HEK293 (cell line): ENCODE results near the gene PPFIA1.

Experiments
- CTCF ChIA-PET: fragments of 350-600 bp; formaldehyde crosslinking; extraction: SDS; loops from one replicate; lab custom pipeline; 2021; ENCODE audit warnings: antibody characterized with exemption; lab: Yijun Ruan, JAX
- POLR2A ChIA-PET: fragments of 300-600 bp; formaldehyde crosslinking; extraction: SDS; loops from one replicate; lab custom pipeline; 2020; ENCODE audit warnings: antibody characterized with exemption, inconsistent platforms; lab: Yijun Ruan, JAX
- H3K27ac ChIP-seq: fragments of 200-500 bp; sonication (Bioruptor generic); 2 replicates; pipeline ENCODE4 v1.5.1; 2014; ENCODE audit warnings: low read depth, low read length, control low read depth, inconsistent platforms; ENCODE audit errors: extremely low read depth
- H3K36me3 ChIP-seq, 2 experiments: fragments of 200-500 bp in 1 of 2; sonication (Bioruptor generic) in 1 of 2; 1 replicate in 1 of 2; 2 replicates in 1 of 2; pipeline ENCODE4 v1.5.1; 2014 to 2017; ENCODE audit warnings: inconsistent platforms in 2 of 2, low read length in 2 of 2; ENCODE audit not compliant: control insufficient read depth in 2 of 2, insufficient read depth in 1 of 2
- H3K4me1 ChIP-seq: fragments of 200-500 bp; sonication (Bioruptor generic); 2 replicates; pipeline ENCODE4 v1.5.1; 2014; ENCODE audit warnings: mild to moderate bottlenecking, low read length, inconsistent platforms; ENCODE audit not compliant: control insufficient read depth, insufficient read depth
- H3K4me3 ChIP-seq: 2 replicates; pipeline ENCODE4 v1.5.1; 2011; ENCODE audit warnings: low read depth, mild to moderate bottlenecking, control low read depth, low read length, moderate library complexity
- H3K9me3 ChIP-seq: fragments of 200-500 bp; sonication (Bioruptor generic); 2 replicates; pipeline ENCODE4 v1.5.1; 2014; ENCODE audit warnings: low read depth, low read length, inconsistent platforms; ENCODE audit not compliant: control insufficient read depth, insufficient read depth
- BCL11B ChIP-seq: fragments of 450-650 bp; formaldehyde crosslinking; IDR thresholded peaks from 2 replicates; pipeline ENCODE4 v1.5.1; 2016; ENCODE audit warnings: low read depth, missing biosample characterization, missing genetic modification characterization
- HIC1 ChIP-seq: fragments of 450-650 bp; formaldehyde crosslinking; IDR thresholded peaks from 2 replicates; pipeline ENCODE4 v1.5.1; 2016; ENCODE audit warnings: missing biosample characterization, missing genetic modification characterization
- KLF16 ChIP-seq: fragments of 450-650 bp; formaldehyde crosslinking; IDR thresholded peaks from 2 replicates; pipeline ENCODE4 v1.5.1; 2017; ENCODE audit warnings: missing biosample characterization, missing genetic modification characterization
- MEIS1 ChIP-seq: sonication (generic); formaldehyde crosslinking; IDR thresholded peaks from 2 replicates; pipeline ENCODE4 v1.8.1; 2022; ENCODE audit warnings: missing genetic modification reagents, mild to moderate bottlenecking, borderline replicate concordance
- REPIN1 ChIP-seq: fragments of 450-650 bp; formaldehyde crosslinking; IDR thresholded peaks from 2 replicates; pipeline ENCODE4 v1.5.1; 2017; ENCODE audit warnings: missing biosample characterization, missing genetic modification characterization, low read depth
- SCRT1 ChIP-seq: fragments of 450-650 bp; formaldehyde crosslinking; IDR thresholded peaks from 2 replicates; pipeline ENCODE4 v1.5.1; 2016; ENCODE audit warnings: missing biosample characterization, missing genetic modification characterization, borderline replicate concordance
- SP7 ChIP-seq: fragments of 450-650 bp; formaldehyde crosslinking; IDR thresholded peaks from 2 replicates; pipeline ENCODE4 v1.5.1; 2016; ENCODE audit warnings: missing biosample characterization, missing genetic modification characterization
- TCF7L2 ChIP-seq: IDR thresholded peaks from 2 replicates; pipeline ENCODE4 v1.6.1; 2011; ENCODE audit warnings: low read depth, mild to moderate bottlenecking, inconsistent platforms, low read length, moderate library complexity, borderline replicate concordance
- ZNF16 ChIP-seq: fragments of 450-650 bp; formaldehyde crosslinking; IDR thresholded peaks from 2 replicates; pipeline ENCODE4 v1.5.1; 2016; ENCODE audit warnings: low read depth, missing biosample characterization, missing genetic modification characterization
- ZNF18 ChIP-seq: fragments of 450-650 bp; formaldehyde crosslinking; IDR thresholded peaks from 2 replicates; pipeline ENCODE4 v1.5.1; 2016; ENCODE audit warnings: missing biosample characterization, missing genetic modification characterization
- ZNF184 ChIP-seq: fragments of 450-650 bp; IDR thresholded peaks from 2 replicates; pipeline ENCODE4 v1.5.1; 2018; ENCODE audit warnings: missing biosample characterization, mild to moderate bottlenecking, missing genetic modification characterization
- ZNF211 ChIP-seq: fragments of 450-650 bp; formaldehyde crosslinking; IDR thresholded peaks from 2 replicates; pipeline ENCODE4 v1.5.1; 2016; ENCODE audit warnings: low read depth, missing biosample characterization, missing genetic modification characterization
- ZNF324 ChIP-seq: fragments of 450-650 bp; formaldehyde crosslinking; IDR thresholded peaks from 2 replicates; pipeline ENCODE4 v1.5.1; 2016; ENCODE audit warnings: missing biosample characterization, missing genetic modification characterization
- ZNF354C ChIP-seq: fragments of 450-650 bp; formaldehyde crosslinking; IDR thresholded peaks from 2 replicates; pipeline ENCODE4 v1.5.1; 2016; ENCODE audit warnings: missing biosample characterization, missing genetic modification characterization, low read depth, borderline replicate concordance
- ZNF513 ChIP-seq: fragments of 450-650 bp; IDR thresholded peaks from 2 replicates; pipeline ENCODE4 v1.5.1; 2018; ENCODE audit warnings: missing biosample characterization, missing genetic modification characterization
- ZNF529 ChIP-seq: fragments of 450-650 bp; formaldehyde crosslinking; IDR thresholded peaks from 2 replicates; pipeline ENCODE4 v1.5.1; 2017; ENCODE audit warnings: missing genetic modification characterization, missing biosample characterization; ENCODE audit not compliant: insufficient replicate concordance
- ZNF610 ChIP-seq: fragments of 450-650 bp; formaldehyde crosslinking; IDR thresholded peaks from 2 replicates; pipeline ENCODE4 v1.5.1; 2016; ENCODE audit warnings: missing biosample characterization, missing genetic modification characterization, borderline replicate concordance
- ZNF660 ChIP-seq: fragments of 450-650 bp; IDR thresholded peaks from 2 replicates; pipeline ENCODE4 v1.5.1; 2018; ENCODE audit warnings: missing biosample characterization, mild to moderate bottlenecking, missing genetic modification characterization
- ZNF76 ChIP-seq: fragments of 450-650 bp; formaldehyde crosslinking; IDR thresholded peaks from 2 replicates; pipeline ENCODE4; 2016; ENCODE audit warnings: low read depth, missing biosample characterization, missing genetic modification characterization, borderline replicate concordance
- ZNF776 ChIP-seq: fragments of 450-650 bp; formaldehyde crosslinking; IDR thresholded peaks from 2 replicates; pipeline ENCODE4 v1.5.0; 2017; ENCODE audit warnings: missing biosample characterization, missing genetic modification characterization, borderline replicate concordance
- ZXDB ChIP-seq: fragments of 450-650 bp; formaldehyde crosslinking; IDR thresholded peaks from 2 replicates; pipeline ENCODE4 v1.5.1; 2016; ENCODE audit warnings: missing biosample characterization, missing genetic modification characterization
- TF ChIP-seq, protein P1 (sequence below): fragments of 450-650 bp; formaldehyde crosslinking; IDR thresholded peaks from 2 replicates; pipeline ENCODE4 v1.5.1; 2016; ENCODE audit warnings: missing biosample characterization, missing genetic modification characterization

The PPFIA1 gene

DNA sequence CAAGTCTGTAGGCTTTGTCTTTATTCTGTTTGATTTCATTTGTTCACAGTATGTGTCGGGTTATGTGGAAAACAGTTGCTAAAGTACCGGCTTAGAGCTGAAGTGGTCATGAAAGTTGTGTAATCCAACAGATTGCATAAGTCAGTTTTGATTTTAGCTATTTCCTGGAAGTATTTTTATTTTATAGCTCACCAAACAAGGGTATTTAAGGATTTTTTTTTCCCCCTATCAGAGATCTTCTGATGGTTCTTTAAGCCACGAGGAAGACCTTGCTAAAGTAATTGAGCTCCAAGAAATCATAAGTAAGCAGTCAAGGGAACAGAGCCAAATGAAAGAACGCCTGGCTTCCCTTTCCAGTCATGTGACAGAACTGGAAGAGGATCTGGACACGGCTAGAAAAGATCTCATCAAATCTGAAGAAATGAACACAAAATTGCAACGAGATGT, 55.9 kb downstream of the PPFIA1 start:
- Histone ChIP-seq H3K4me1 (no peaks in the 10 kb centered on the region), H3K36me3 (peaks cover 4 to 86% of the 10 kb centered on the region in 2 experiments; a peak in 2 of 3 replicates), H3K9me3 (no peaks in the 10 kb centered on the region), H3K27ac (no peak overlapping the region)
- no peak for TF ChIP-seq ZNF76 (tag by site-specific recombination)
- TF ChIP-seq, all 188 proteins: peak for 0
- H3K4me3 ChIP-seq, result no peak overlapping the region
- ChIA-PET POLR2A (no interaction called here), CTCF (interaction anchor here (1.1 kb wide), 1 partner anchor 12 kb away, joined by 3 read pairs; no protein-coding TSS in a partner anchor)

DNA sequence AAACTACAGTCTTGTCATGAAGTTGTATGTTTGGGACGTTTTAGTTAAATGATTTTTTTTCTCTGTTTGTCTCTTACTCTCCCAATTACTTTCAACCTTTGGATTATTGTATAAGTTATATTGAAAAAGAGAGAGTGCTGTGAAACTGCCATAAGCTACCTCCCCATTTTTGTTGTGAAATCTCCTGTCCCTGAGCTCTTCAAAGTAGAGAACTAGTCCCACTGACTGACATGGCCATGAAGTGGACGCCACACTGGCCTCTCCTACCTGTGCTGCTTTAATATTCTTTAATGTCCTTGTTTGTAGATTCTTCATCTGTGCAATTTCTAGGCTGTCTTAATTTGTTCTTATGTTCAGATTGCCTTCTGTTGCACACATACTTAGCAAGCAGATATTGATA, 56.3 kb downstream of the PPFIA1 start:
- H3K4me3 ChIP-seq, result no peak overlapping the region
- ChIA-PET CTCF (interaction anchor here (1.1 kb wide), 1 partner anchor 11 kb away, joined by 3 read pairs; no protein-coding TSS in a partner anchor), POLR2A (no interaction called here)
- H3K4me1 ChIP-seq, result no peaks in the 10 kb centered on the region
- H3K27ac ChIP-seq, result no peak overlapping the region
- H3K9me3 ChIP-seq, result no peaks in the 10 kb centered on the region
- peaks cover 4 to 88% of the 10 kb centered on the region in 2 experiments; a peak in 2 of 3 replicates for H3K36me3 ChIP-seq
- TF ChIP-seq ZNF16 (tag by site-specific recombination) (no peak), TCF7L2 (no peak), SP7 (no peak), MEIS1 (CRISPR knock-in tag) (no peak), ZNF660 (no peak), REPIN1 (tag by site-specific recombination) (no peak), ZNF529 (tag by site-specific recombination) (no peak), ZNF610 (tag by site-specific recombination) (no peak)
- TF ChIP-seq, protein P1, sequence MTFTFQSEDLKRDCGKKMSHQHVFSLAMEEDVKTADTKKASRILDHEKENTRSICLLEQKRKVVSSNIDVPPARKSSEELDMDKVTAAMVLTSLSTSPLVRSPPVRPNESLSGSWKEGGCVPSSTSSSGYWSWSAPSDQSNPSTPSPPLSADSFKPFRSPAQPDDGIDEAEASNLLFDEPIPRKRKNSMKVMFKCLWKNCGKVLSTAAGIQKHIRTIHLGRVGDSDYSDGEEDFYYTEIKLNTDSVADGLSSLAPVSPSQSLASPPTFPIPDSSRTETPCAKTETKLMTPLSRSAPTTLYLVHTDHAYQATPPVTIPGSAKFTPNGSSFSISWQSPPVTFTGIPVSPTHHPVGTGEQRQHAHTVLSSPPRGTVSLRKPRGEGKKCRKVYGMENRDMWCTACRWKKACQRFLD (tag by site-specific recombination), result no peak

DNA sequence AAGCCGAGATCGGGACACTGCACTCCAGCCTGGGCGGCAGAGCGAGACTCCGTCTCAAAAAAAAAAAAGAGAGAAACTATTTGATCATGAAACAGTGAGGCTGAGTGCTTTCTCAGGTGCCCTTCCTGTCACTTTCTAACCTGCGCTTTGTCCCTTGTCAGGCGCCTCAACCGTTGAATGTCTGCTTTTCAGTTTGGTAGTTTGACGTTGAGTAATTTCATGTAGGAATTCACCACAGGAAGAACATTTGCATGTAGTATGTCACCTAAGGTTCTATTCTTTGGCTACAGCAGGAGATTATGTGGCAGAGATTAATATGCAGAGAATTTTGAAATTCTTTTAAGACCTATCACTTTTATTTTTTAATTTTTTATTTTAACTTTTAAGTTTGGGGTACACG, 57.2 kb downstream of the PPFIA1 start:
- Histone ChIP-seq H3K27ac (no peak overlapping the region), H3K4me3 (no peak overlapping the region), H3K9me3 (no peaks in the 10 kb centered on the region), H3K4me1 (no peaks in the 10 kb centered on the region), H3K36me3 (peaks cover 4 to 95% of the 10 kb centered on the region in 2 experiments; a peak in 2 of 3 replicates)
- ChIA-PET POLR2A (no interaction called here), CTCF (no interaction called here)
- no peak for TF ChIP-seq KLF16 (tag by site-specific recombination)
- TF ChIP-seq ZNF18 (tag by site-specific recombination), result no peak
- no peak for TF ChIP-seq ZNF184
- no peak for TF ChIP-seq ZNF324 (tag by site-specific recombination)
- TF ChIP-seq ZNF776 (tag by site-specific recombination), result no peak
- TF ChIP-seq ZNF513 (tag by site-specific recombination), result no peak
- no peak for TF ChIP-seq ZNF211 (tag by site-specific recombination)
- no peak for TF ChIP-seq SCRT1 (tag by site-specific recombination)
- TF ChIP-seq ZNF354C, result no peak
- TF ChIP-seq ZXDB (tag by site-specific recombination), result no peak
- TF ChIP-seq HIC1 (tag by site-specific recombination), result no peak
- TF ChIP-seq BCL11B (tag by site-specific recombination), result no peak
